ENCODE results near the gene ACKR3. TPM values are rescaled to one million over a fixed set of nuclear protein-coding genes. Genes with fewer than 3 reads are reported as not detected.

ACKR3 gene
- total RNA-seq, 1 experiment from 2014 or later = 0.61 TPM

DNA sequence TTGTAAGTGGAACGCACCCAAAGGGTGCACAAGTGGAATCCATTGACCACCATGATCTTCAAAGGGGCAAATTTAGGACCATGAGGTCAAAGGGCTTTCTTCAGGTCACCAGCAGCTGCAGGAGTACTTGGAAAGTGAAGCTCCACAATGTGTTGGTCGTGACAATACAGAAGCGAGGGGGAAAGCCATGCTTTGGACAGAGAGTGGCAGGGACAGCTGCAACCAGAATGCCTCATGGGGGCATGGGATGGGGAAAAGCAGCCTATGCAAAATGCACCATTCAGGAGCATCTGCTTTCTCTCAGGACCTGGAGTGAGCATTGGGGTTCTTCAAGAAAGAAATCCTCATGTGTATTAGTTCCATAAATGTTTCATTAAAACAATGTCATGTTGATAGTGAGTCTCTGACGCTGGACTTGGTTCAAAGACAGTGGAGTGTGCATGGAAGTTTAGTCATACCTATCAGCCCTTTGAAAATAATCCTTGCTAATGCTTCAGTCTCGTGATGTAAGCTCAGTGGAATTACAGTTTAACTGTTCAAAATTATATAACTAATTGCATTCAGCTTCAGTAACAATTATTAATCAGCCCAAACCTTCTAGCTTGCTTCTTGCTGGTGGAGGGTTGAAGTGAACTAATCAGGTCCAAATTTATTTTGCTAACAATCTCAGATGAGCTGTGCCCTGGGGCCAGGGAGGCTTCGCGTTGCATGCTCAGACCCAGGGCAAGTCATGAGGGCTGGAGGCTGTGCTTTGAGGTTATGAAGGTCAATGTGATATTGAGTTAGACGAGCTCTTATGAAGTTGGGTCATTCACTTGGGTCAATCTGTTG, 41.6 kb downstream of the ACKR3 start:
- no peak overlapping the region for H3K27ac Mint-ChIP-seq (ENCODE audit: low read depth, unreplicated experiment)
- intact Hi-C loops (cut with micrococcal nuclease) = no loop called here
- ChIA-PET POLR2A (interaction anchor here (1.4 kb wide), 1 partner anchor 10 kb away, joined by 3 read pairs; no protein-coding TSS in a partner anchor), CTCF (interaction anchor here (0.6 to 1.4 kb wide), 3 partner anchors 12 to 111 kb away, joined by 3 read pairs; no protein-coding TSS in a partner anchor)
- no peaks in the 10 kb centered on the region for H3K9me3 Mint-ChIP-seq (ENCODE audit: unreplicated experiment)
- no peak overlapping the region for H3K4me3 Mint-ChIP-seq (ENCODE audit: unreplicated experiment)
- TF ChIP-seq, protein P1, sequence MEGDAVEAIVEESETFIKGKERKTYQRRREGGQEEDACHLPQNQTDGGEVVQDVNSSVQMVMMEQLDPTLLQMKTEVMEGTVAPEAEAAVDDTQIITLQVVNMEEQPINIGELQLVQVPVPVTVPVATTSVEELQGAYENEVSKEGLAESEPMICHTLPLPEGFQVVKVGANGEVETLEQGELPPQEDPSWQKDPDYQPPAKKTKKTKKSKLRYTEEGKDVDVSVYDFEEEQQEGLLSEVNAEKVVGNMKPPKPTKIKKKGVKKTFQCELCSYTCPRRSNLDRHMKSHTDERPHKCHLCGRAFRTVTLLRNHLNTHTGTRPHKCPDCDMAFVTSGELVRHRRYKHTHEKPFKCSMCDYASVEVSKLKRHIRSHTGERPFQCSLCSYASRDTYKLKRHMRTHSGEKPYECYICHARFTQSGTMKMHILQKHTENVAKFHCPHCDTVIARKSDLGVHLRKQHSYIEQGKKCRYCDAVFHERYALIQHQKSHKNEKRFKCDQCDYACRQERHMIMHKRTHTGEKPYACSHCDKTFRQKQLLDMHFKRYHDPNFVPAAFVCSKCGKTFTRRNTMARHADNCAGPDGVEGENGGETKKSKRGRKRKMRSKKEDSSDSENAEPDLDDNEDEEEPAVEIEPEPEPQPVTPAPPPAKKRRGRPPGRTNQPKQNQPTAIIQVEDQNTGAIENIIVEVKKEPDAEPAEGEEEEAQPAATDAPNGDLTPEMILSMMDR (IDR thresholded peaks at IDR 0.05; ENCODE audit: unreplicated experiment) = no peak
- no peaks in the 10 kb centered on the region for H3K36me3 Mint-ChIP-seq (ENCODE audit: insufficient read depth, unreplicated experiment)
- BruUV-seq (replicated peaks) = no TSS peak
- peaks cover 20% of the 10 kb centered on the region for H3K27me3 Mint-ChIP-seq (ENCODE audit: insufficient read depth, unreplicated experiment)
- H3K4me1 Mint-ChIP-seq (ENCODE audit: insufficient read depth, unreplicated experiment) = peaks cover 5% of the 10 kb centered on the region
- DNase-seq (ENCODE audit: unreplicated experiment) = no peak

DNA sequence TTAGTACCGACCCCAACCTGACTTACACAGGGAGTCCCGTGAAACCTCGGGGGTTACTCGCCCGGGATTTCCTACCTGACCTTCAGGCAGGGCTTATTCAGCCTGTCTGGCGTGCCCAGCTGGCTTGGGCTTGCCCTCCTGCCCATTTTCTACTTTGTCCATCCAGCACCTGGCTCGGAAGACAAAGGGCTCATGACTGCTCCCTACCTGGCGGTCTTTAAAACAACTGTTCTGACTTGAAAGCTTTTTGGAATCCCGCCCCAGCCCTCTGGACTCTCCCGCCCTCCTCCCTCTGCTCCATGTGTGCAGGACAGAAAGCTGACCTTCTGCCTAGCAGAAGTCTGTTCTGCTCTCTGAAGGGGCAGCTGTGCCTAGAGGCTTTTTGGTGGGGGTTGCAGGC, 43.1 kb downstream of the ACKR3 start:
- Mint-ChIP-seq H3K27me3 (ENCODE audit: insufficient read depth, unreplicated experiment) (peaks cover 23% of the 10 kb centered on the region), H3K27ac (ENCODE audit: low read depth, unreplicated experiment) (no peak overlapping the region), H3K4me3 (ENCODE audit: unreplicated experiment) (no peak overlapping the region), H3K4me1 (ENCODE audit: insufficient read depth, unreplicated experiment) (peaks cover 5% of the 10 kb centered on the region), H3K36me3 (ENCODE audit: insufficient read depth, unreplicated experiment) (no peaks in the 10 kb centered on the region), H3K9me3 (ENCODE audit: unreplicated experiment) (no peaks in the 10 kb centered on the region)
- intact Hi-C loops (cut with micrococcal nuclease) = no loop called here
- TF ChIP-seq, protein P1 (IDR thresholded peaks at IDR 0.05; ENCODE audit: unreplicated experiment) = no peak
- CTCF ChIA-PET = interaction anchor here (1.2 kb wide), 1 partner anchor 100 kb away, joined by 6 read pairs; no protein-coding TSS in a partner anchor
- DNase-seq (ENCODE audit: unreplicated experiment) = no peak
- BruUV-seq (replicated peaks) = no TSS peak
- POLR2A ChIA-PET = no interaction called here

DNA sequence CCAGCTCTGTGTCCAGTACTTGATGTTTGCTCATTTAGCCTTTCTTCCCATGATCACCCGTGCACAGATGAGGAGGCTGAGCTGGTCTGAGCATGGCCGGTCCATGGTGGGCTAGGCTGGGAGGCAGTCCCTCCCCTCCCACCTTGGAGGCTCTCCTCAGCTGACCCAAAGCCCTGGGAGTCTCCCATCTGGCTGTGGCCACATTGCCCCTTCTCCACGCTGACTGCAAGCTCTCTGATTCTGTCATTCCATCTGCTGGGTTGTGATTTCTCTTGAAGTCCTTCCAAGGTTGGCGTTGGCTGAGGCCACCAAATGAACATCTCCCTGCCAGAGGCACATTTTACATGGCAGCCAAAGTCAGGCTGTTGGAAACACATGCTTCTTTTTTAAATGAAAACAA, 44.0 kb downstream of the ACKR3 start:
- intact Hi-C loops (cut with micrococcal nuclease) = no loop called here
- TF ChIP-seq, protein P1 (IDR thresholded peaks at IDR 0.05; ENCODE audit: unreplicated experiment) = no peak
- H3K4me1 Mint-ChIP-seq (ENCODE audit: insufficient read depth, unreplicated experiment) = peaks cover 5% of the 10 kb centered on the region
- no peak overlapping the region for H3K27ac Mint-ChIP-seq (ENCODE audit: low read depth, unreplicated experiment)
- no peaks in the 10 kb centered on the region for H3K9me3 Mint-ChIP-seq (ENCODE audit: unreplicated experiment)
- peaks cover 32% of the 10 kb centered on the region for H3K27me3 Mint-ChIP-seq (ENCODE audit: insufficient read depth, unreplicated experiment)
- no TSS peak for BruUV-seq (replicated peaks)
- ChIA-PET CTCF (interaction anchor here (1.2 kb wide), 1 partner anchor 100 kb away, joined by 6 read pairs; no protein-coding TSS in a partner anchor), POLR2A (no interaction called here)
- H3K4me3 Mint-ChIP-seq (ENCODE audit: unreplicated experiment) = no peak overlapping the region
- no peak for DNase-seq (ENCODE audit: unreplicated experiment)
- H3K36me3 Mint-ChIP-seq (ENCODE audit: insufficient read depth, unreplicated experiment) = no peaks in the 10 kb centered on the region

DNA sequence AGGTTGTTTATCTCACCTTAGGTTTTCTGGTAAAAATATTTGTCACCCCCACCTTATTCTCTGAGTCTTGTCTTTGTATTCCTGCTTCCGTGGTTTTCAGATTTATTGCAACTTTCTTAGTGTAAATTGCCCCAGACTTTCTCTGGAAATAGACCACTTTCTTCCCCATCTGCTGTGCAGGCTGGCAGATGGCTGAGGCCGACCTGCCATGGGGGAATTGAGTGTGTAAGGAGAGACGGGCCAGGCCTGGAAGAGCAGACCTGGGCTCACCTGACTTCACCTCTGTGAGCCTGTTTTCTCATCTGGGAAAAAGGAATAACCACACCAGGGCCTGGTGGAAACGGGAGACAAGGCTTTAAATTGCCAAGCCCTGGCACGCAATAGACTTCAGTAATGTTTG, 44.9 kb downstream of the ACKR3 start:
- intact Hi-C loops (cut with micrococcal nuclease) = no loop called here
- H3K4me1 Mint-ChIP-seq (ENCODE audit: insufficient read depth, unreplicated experiment) = peaks cover 5% of the 10 kb centered on the region
- DNase-seq (ENCODE audit: unreplicated experiment) = no peak
- ChIA-PET CTCF (no interaction called here), POLR2A (no interaction called here)
- no peak overlapping the region for H3K4me3 Mint-ChIP-seq (ENCODE audit: unreplicated experiment)
- no peaks in the 10 kb centered on the region for H3K9me3 Mint-ChIP-seq (ENCODE audit: unreplicated experiment)
- no peaks in the 10 kb centered on the region for H3K36me3 Mint-ChIP-seq (ENCODE audit: insufficient read depth, unreplicated experiment)
- H3K27me3 Mint-ChIP-seq (ENCODE audit: insufficient read depth, unreplicated experiment) = peaks cover 41% of the 10 kb centered on the region
- BruUV-seq (replicated peaks) = no TSS peak
- TF ChIP-seq, protein P1 (IDR thresholded peaks at IDR 0.05; ENCODE audit: unreplicated experiment) = no peak
- no peak overlapping the region for H3K27ac Mint-ChIP-seq (ENCODE audit: low read depth, unreplicated experiment)

All from MCF 10A (cell line).